Mesenchymal stem cell (in vitro differentiated cells and primary cell): ENCODE measurements around the gene SYCP2L.

Source experiments
- DNase-seq: peaks from one replicate; pipeline ENCODE4 v3.0.0-alpha.2; 2013
- H2AFZ ChIP-seq: one replicate; pipeline ENCODE4 v1.6.1; 2013; ENCODE audit warnings: low read depth, mild to moderate bottlenecking, control low read depth, inconsistent platforms, low read length, moderate library complexity
- H2AK5ac ChIP-seq: 2 replicates; pipeline ENCODE4 v1.6.1; 2013; ENCODE audit warnings: low read length, moderate library complexity, mild to moderate bottlenecking, inconsistent platforms; ENCODE audit not compliant: severe bottlenecking
- H2BK120ac ChIP-seq: one replicate; pipeline ENCODE4 v1.6.1; 2013; ENCODE audit warnings: low read depth, mild to moderate bottlenecking, inconsistent platforms, low read length, moderate library complexity
- H2BK12ac ChIP-seq, 2 experiments: one replicate each; pipeline ENCODE4 v1.6.1; 2013; ENCODE audit warnings: inconsistent platforms in 2 of 2, low read length in 2 of 2, mild to moderate bottlenecking in 2 of 2, moderate library complexity in 2 of 2, control low read depth in 1 of 2
- H2BK15ac ChIP-seq: one replicate; pipeline ENCODE4 v1.6.1; 2013; ENCODE audit warnings: mild to moderate bottlenecking, low read depth, inconsistent platforms; ENCODE audit not compliant: poor library complexity, severe bottlenecking
- H2BK5ac ChIP-seq: 2 replicates; pipeline ENCODE4 v1.6.1; 2013; ENCODE audit warnings: low read depth, mild to moderate bottlenecking, low read length, control low read depth, inconsistent platforms; ENCODE audit not compliant: poor library complexity, severe bottlenecking
- H3K14ac ChIP-seq, 2 experiments: one replicate each; pipeline ENCODE4 v1.6.1; 2013; ENCODE audit warnings: inconsistent platforms in 2 of 2, low read length in 2 of 2, control low read depth in 1 of 2, mild to moderate bottlenecking in 1 of 2, moderate library complexity in 1 of 2
- H3K18ac ChIP-seq, 2 experiments: one replicate each; pipeline ENCODE4 v1.6.1; 2013; ENCODE audit warnings: inconsistent platforms in 2 of 2, low read length in 2 of 2, control low read depth in 1 of 2, low read depth in 1 of 2, mild to moderate bottlenecking in 1 of 2
- H3K23ac ChIP-seq, 2 experiments: one replicate each; pipeline ENCODE4 v1.6.1; 2013; ENCODE audit warnings: inconsistent platforms in 2 of 2, low read length in 2 of 2, mild to moderate bottlenecking in 2 of 2, moderate library complexity in 2 of 2, control low read depth in 1 of 2
- H3K27ac ChIP-seq: 2 replicates; pipeline ENCODE4 v1.5.1; 2013; ENCODE audit warnings: mild to moderate bottlenecking, moderate library complexity, low read length, control low read depth, inconsistent platforms; ENCODE audit not compliant: poor library complexity, severe bottlenecking
- H3K27me3 ChIP-seq, 2 experiments: 2 replicates each; pipeline versions ENCODE4 v1.6.1 to v1.7.0; 2013; ENCODE audit warnings: low read length in 2 of 2, mild to moderate bottlenecking in 2 of 2, moderate library complexity in 2 of 2, control low read depth in 1 of 2, inconsistent platforms in 1 of 2; ENCODE audit not compliant: control insufficient read depth in 1 of 2, insufficient read depth in 1 of 2
- H3K36me3 ChIP-seq, 2 experiments: 2 replicates each; pipeline versions ENCODE4 v1.6.1 to v1.7.0; 2013; ENCODE audit warnings: low read length in 2 of 2, control low read depth in 1 of 2, inconsistent platforms in 1 of 2, low read depth in 1 of 2, mild to moderate bottlenecking in 1 of 2; ENCODE audit not compliant: insufficient read depth in 2 of 2, control insufficient read depth in 1 of 2
- H3K4ac ChIP-seq, 2 experiments: one replicate each; pipeline ENCODE4 v1.6.1; 2013; ENCODE audit warnings: inconsistent platforms in 2 of 2, low read length in 2 of 2, mild to moderate bottlenecking in 2 of 2, moderate library complexity in 2 of 2, control low read depth in 1 of 2, low read depth in 1 of 2
- H3K4me1 ChIP-seq: 2 replicates; pipeline ENCODE4 v1.6.1; 2013; ENCODE audit warnings: low read depth, low read length, control low read depth; ENCODE audit not compliant: control insufficient read depth, insufficient read depth
- H3K4me2 ChIP-seq: 2 replicates; pipeline ENCODE4 v1.6.1; 2013; ENCODE audit warnings: low read length, mild to moderate bottlenecking, inconsistent platforms; ENCODE audit not compliant: poor library complexity, severe bottlenecking
- H3K4me3 ChIP-seq, 2 experiments: 2 replicates each; pipeline versions ENCODE4 v1.5.1 to v1.7.0; 2013; ENCODE audit warnings: low read length in 2 of 2, mild to moderate bottlenecking in 2 of 2, control low read depth in 1 of 2, low read depth in 1 of 2; ENCODE audit not compliant: insufficient read depth in 1 of 2
- H3K79me1 ChIP-seq: replicated peaks from 2 replicates; pipeline ENCODE4 v1.6.1; 2013; ENCODE audit warnings: mild to moderate bottlenecking, control low read depth, low read length, inconsistent platforms; ENCODE audit not compliant: poor library complexity, severe bottlenecking
- H3K9ac ChIP-seq: 2 replicates; pipeline ENCODE4 v1.7.0; 2013; ENCODE audit warnings: mild to moderate bottlenecking, low read length, moderate library complexity
- H3K9me3 ChIP-seq: 2 replicates; pipeline ENCODE4 v1.7.0; 2013; ENCODE audit warnings: mild to moderate bottlenecking, low read length; ENCODE audit not compliant: control insufficient read depth
- H4K8ac ChIP-seq: one replicate; pipeline ENCODE4 v1.6.1; 2013; ENCODE audit warnings: inconsistent platforms, mild to moderate bottlenecking, low read length, moderate library complexity
- H4K91ac ChIP-seq: one replicate; pipeline ENCODE4 v1.6.1; 2013; ENCODE audit warnings: mild to moderate bottlenecking, low read length, inconsistent platforms
- WGBS: methylation state at CpG from one replicate; pipeline ENCODE4 v1.1.7; 2013; ENCODE audit warnings: mixed read lengths; 5-methylcytosine and 5-hydroxymethylcytosine counted together

SYCP2L gene

GRCh38 chr6:10875026-10875425, 11.8 kb upstream of the SYCP2L start:
- Histone ChIP-seq H3K4me1 (no peaks in the 10 kb centered on the region), H3K9me3 (no peaks in the 10 kb centered on the region), H4K91ac (no peak overlapping the region), H3K4me2 (no peak overlapping the region), H3K18ac (no peak overlapping the region), H2BK15ac (no peak overlapping the region), H2AFZ (no peak overlapping the region), H2AK5ac (no peak overlapping the region), H3K14ac (no peak overlapping the region), H3K4me3 (no peak overlapping the region), H3K79me1 (no peaks in the 10 kb centered on the region), H3K4ac (no peak overlapping the region), H4K8ac (no peak overlapping the region), H2BK12ac (no peak overlapping the region), H2BK5ac (no peak overlapping the region), H3K36me3 (no peaks in the 10 kb centered on the region), H3K27me3 (peaks cover 2 to 31% of the 10 kb centered on the region in 2 experiments), H2BK120ac (no peak overlapping the region), H3K27ac (no peak overlapping the region), H3K9ac (no peak overlapping the region), H3K23ac (no peak overlapping the region)
- 84% methylated on average over 4 of the region's 4 CpGs for WGBS
- DNase-seq: no peak

GRCh38 chr6:10877012-10877411, 9.8 kb upstream of the SYCP2L start:
- Histone ChIP-seq H2BK15ac (no peak overlapping the region), H3K4me2 (no peak overlapping the region), H3K4me1 (peaks cover 6% of the 10 kb centered on the region), H3K18ac (no peak overlapping the region), H2AK5ac (no peak overlapping the region), H4K8ac (no peak overlapping the region), H3K27me3 (peaks cover 20 to 51% of the 10 kb centered on the region in 2 experiments), H3K23ac (no peak overlapping the region), H3K9ac (no peak overlapping the region), H2AFZ (no peak overlapping the region), H2BK5ac (no peak overlapping the region), H3K14ac (no peak overlapping the region), H3K9me3 (no peaks in the 10 kb centered on the region), H3K79me1 (no peaks in the 10 kb centered on the region), H3K36me3 (no peaks in the 10 kb centered on the region), H2BK12ac (no peak overlapping the region), H3K4ac (no peak overlapping the region), H3K27ac (no peak overlapping the region), H3K4me3 (no peak overlapping the region), H2BK120ac (no peak overlapping the region), H4K91ac (no peak overlapping the region)
- DNase-seq: no peak
- 96% methylated on average over 14 of the region's 14 CpGs for WGBS

- Histone ChIP-seq H3K9me3 (no peaks in the 10 kb centered on the region), H3K79me1 (no peaks in the 10 kb centered on the region), H3K27me3 (peaks cover 27 to 60% of the 10 kb centered on the region in 2 experiments), H3K4me2 (no peak overlapping the region), H3K4me1 (peaks cover 13% of the 10 kb centered on the region), H3K18ac (no peak overlapping the region), H2AK5ac (no peak overlapping the region), H3K9ac (no peak overlapping the region), H3K14ac (no peak overlapping the region), H3K4ac (no peak overlapping the region), H4K91ac (no peak overlapping the region), H2BK15ac (no peak overlapping the region), H2BK5ac (no peak overlapping the region), H2AFZ (no peak overlapping the region), H4K8ac (no peak overlapping the region), H2BK120ac (no peak overlapping the region), H2BK12ac (no peak overlapping the region), H3K36me3 (no peaks in the 10 kb centered on the region), H3K23ac (no peak overlapping the region), H3K4me3 (no peak overlapping the region), H3K27ac (no peak overlapping the region)
- no CpG with 5 or more reads among the region's 1 CpG for WGBS
- no peak for DNase-seq
Observed at GRCh38 chr6:10877871-10878270, 9.0 kb upstream of the SYCP2L start.

DNA sequence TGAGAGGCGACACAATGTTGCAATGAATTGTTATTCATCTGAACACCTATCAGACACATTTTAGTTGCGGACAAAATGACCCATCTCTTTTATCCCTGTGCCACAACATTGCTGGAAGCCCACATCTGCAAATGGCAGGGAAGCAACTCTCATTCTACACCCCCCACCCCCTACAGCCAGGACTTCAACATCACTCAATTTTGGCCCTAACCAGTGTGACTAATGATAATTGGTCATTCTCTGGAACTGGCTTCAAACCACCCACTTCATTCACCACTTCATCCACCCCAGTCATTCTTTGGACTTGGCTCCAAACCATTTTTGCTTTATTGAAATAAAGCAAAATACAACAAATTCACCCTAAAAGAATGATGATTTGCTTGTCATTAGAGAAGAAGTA, 6.5 kb upstream of the SYCP2L start:
- H3K36me3 ChIP-seq: no peaks in the 10 kb centered on the region
- no peak overlapping the region for H3K9ac ChIP-seq
- H2BK15ac ChIP-seq: no peak overlapping the region
- no peak overlapping the region for H3K23ac ChIP-seq
- no peak overlapping the region for H2AFZ ChIP-seq
- no peak for DNase-seq
- no peak overlapping the region for H3K27ac ChIP-seq
- H3K9me3 ChIP-seq: no peaks in the 10 kb centered on the region
- no peak overlapping the region for H3K4me3 ChIP-seq
- no peak overlapping the region for H4K91ac ChIP-seq
- peaks cover 49 to 62% of the 10 kb centered on the region in 2 experiments for H3K27me3 ChIP-seq
- H3K18ac ChIP-seq: no peak overlapping the region
- H2BK5ac ChIP-seq: no peak overlapping the region
- H2BK120ac ChIP-seq: no peak overlapping the region
- no peak overlapping the region for H2BK12ac ChIP-seq
- H3K4me2 ChIP-seq: no peak overlapping the region
- no peak overlapping the region for H4K8ac ChIP-seq
- no peaks in the 10 kb centered on the region for H3K79me1 ChIP-seq
- H2AK5ac ChIP-seq: no peak overlapping the region
- no peak overlapping the region for H3K4ac ChIP-seq
- H3K4me1 ChIP-seq: peaks cover 19% of the 10 kb centered on the region
- H3K14ac ChIP-seq: no peak overlapping the region
- 94% methylated on average over 2 of the region's 2 CpGs for WGBS
